Midbrain (tissue), 1 donor: ENCODE results near the gene CCDC34.

Experiments
- DNase-seq: peaks from one replicate; lab custom pipeline; 2025; lab: John Stamatoyannopoulos, UW

CCDC34 gene

GRCh38 chr11:27290261-27291050 is 72.6 kb downstream of the CCDC34 start:
- DNase-seq: no peak
